MM.1S (cell line): Measurements from ENCODE around the gene ANXA7.
"Not testable (repeated sequence)": the region's sequence is repeated elsewhere in the genome, so short reads cannot be mapped to it uniquely, and the experiment has no call there.

Source experiments
- DNase-seq: peaks from one replicate; pipeline ENCODE4 v3.0.0-alpha.2; 2015
- H2AFZ ChIP-seq: fragments of 300-600 bp; sonication (generic); 2 replicates; pipeline ENCODE4 v1.6.0; 2016; ENCODE audit warnings: antibody characterized with exemption, low read length
- H3F3A ChIP-seq: fragments of 300-600 bp; sonication (generic); 2 replicates; pipeline ENCODE4 v1.6.1; 2016; ENCODE audit warnings: mild to moderate bottlenecking, antibody characterized with exemption, low read length, moderate library complexity, mixed read lengths; ENCODE audit not compliant: insufficient read depth
- H3K27ac ChIP-seq: fragments of 300-600 bp; sonication (generic); 2 replicates; pipeline ENCODE4 v1.5.1; 2016; ENCODE audit warnings: mild to moderate bottlenecking, low read length
- H3K27me3 ChIP-seq: fragments of 300-600 bp; sonication (generic); replicated peaks from 2 replicates; pipeline ENCODE4 v1.6.0; 2016; ENCODE audit warnings: low read length; ENCODE audit not compliant: insufficient read depth
- H3K36me3 ChIP-seq: fragments of 300-600 bp; sonication (generic); replicated peaks from 2 replicates; pipeline ENCODE4 v1.6.1; 2016; ENCODE audit warnings: mild to moderate bottlenecking, low read length, mixed read lengths; ENCODE audit not compliant: insufficient read depth
- H3K4me1 ChIP-seq: fragments of 300-600 bp; sonication (generic); 2 replicates; pipeline ENCODE4 v1.6.1; 2016; ENCODE audit warnings: low read length, mixed read lengths
- H3K4me2 ChIP-seq: fragments of 300-600 bp; sonication (generic); 2 replicates; pipeline ENCODE4 v1.6.0; 2016; ENCODE audit warnings: low read depth, low read length
- H3K4me3 ChIP-seq: fragments of 300-600 bp; sonication (generic); 2 replicates; pipeline ENCODE4 v1.5.1; 2016; ENCODE audit warnings: low read length, mixed read lengths
- H3K79me2 ChIP-seq: fragments of 300-600 bp; sonication (generic); 2 replicates; pipeline ENCODE4 v1.6.1; 2016; ENCODE audit warnings: mixed run types, low read length, mixed read lengths
- H3K9ac ChIP-seq: fragments of 300-600 bp; sonication (generic); 2 replicates; pipeline ENCODE4 v1.6.1; 2016; ENCODE audit warnings: low read length, mixed read lengths
- H3K9me2 ChIP-seq: fragments of 300-600 bp; sonication (generic); replicated peaks from 2 replicates; pipeline ENCODE4 v1.6.1; 2016; ENCODE audit warnings: mild to moderate bottlenecking, low read length, mixed read lengths; ENCODE audit not compliant: insufficient read depth
- H3K9me3 ChIP-seq: fragments of 300-600 bp; sonication (generic); replicated peaks from 2 replicates; pipeline ENCODE4 v1.6.1; 2016; ENCODE audit warnings: mild to moderate bottlenecking, low read length, mixed read lengths; ENCODE audit not compliant: insufficient read depth
- H4K20me1 ChIP-seq: fragments of 300-600 bp; sonication (generic); 2 replicates; pipeline ENCODE4 v1.6.1; 2016; ENCODE audit warnings: mild to moderate bottlenecking, low read length, moderate library complexity, mixed read lengths; ENCODE audit not compliant: insufficient read depth
- CTCF ChIP-seq: fragments of 300-600 bp; sonication (generic); IDR thresholded peaks from 2 replicates; pipeline ENCODE4 v1.5.1; 2016; ENCODE audit warnings: antibody characterized with exemption, low read length, mixed read lengths
- EZH2 ChIP-seq: fragments of 300-600 bp; sonication (generic); optimal IDR thresholded peaks from 2 replicates; pipeline ENCODE3; 2017; ENCODE audit warnings: low read depth, mild to moderate bottlenecking, antibody characterized with exemption, low read length, mixed read lengths
- EZH2phosphoT487 ChIP-seq: fragments of 300-600 bp; sonication (generic); IDR thresholded peaks from 2 replicates; pipeline ENCODE4 v1.6.1; 2018; ENCODE audit warnings: antibody characterized with exemption, low read length

The ANXA7 gene

GRCh38 chr10:73399063-73399462 lies 14.8 kb downstream of the ANXA7 start:
- no peak overlapping the region for H3K9ac ChIP-seq
- no peak overlapping the region for H3K4me3 ChIP-seq
- H2AFZ ChIP-seq: no peak overlapping the region
- H3K79me2 ChIP-seq: peaks cover 66% of the 10 kb centered on the region
- no peak for TF ChIP-seq EZH2phosphoT487
- no peak for TF ChIP-seq CTCF
- no peak for TF ChIP-seq EZH2
- H3K9me2 ChIP-seq: no peaks in the 10 kb centered on the region
- H3K27me3 ChIP-seq: no peaks in the 10 kb centered on the region
- H3K4me2 ChIP-seq: no peak overlapping the region
- DNase-seq: no peak
- H4K20me1 ChIP-seq: no peaks in the 10 kb centered on the region; the same call in none of the 2 replicates
- no peaks in the 10 kb centered on the region for H3F3A ChIP-seq
- H3K4me1 ChIP-seq: no peaks in the 10 kb centered on the region
- H3K9me3 ChIP-seq: no peaks in the 10 kb centered on the region
- peaks cover 4% of the 10 kb centered on the region; the same call in 1 of the 2 replicates for H3K36me3 ChIP-seq
- no peak overlapping the region for H3K27ac ChIP-seq

GRCh38 chr10:73398024-73398423 lies 15.8 kb downstream of the ANXA7 start:
- H3K79me2 ChIP-seq: peaks cover 56% of the 10 kb centered on the region
- no peaks in the 10 kb centered on the region for H3K9me3 ChIP-seq
- no peak overlapping the region for H3K9ac ChIP-seq
- H2AFZ ChIP-seq: no peak overlapping the region
- no peak overlapping the region for H3K27ac ChIP-seq
- TF ChIP-seq EZH2 (no peak), CTCF (no peak; the same call in 1 of the 2 replicates), EZH2phosphoT487 (no peak)
- H3F3A ChIP-seq: no peaks in the 10 kb centered on the region
- H3K27me3 ChIP-seq: no peaks in the 10 kb centered on the region
- H3K9me2 ChIP-seq: no peaks in the 10 kb centered on the region
- peaks cover 4% of the 10 kb centered on the region; the same call in 1 of the 2 replicates for H3K36me3 ChIP-seq
- H3K4me2 ChIP-seq: no peak overlapping the region
- DNase-seq: no peak
- H3K4me1 ChIP-seq: no peaks in the 10 kb centered on the region
- no peaks in the 10 kb centered on the region for H4K20me1 ChIP-seq
- no peak overlapping the region for H3K4me3 ChIP-seq

GRCh38 chr10:73394325-73394724 lies 19.5 kb downstream of the ANXA7 start:
- not testable (repeated sequence) for H2AFZ ChIP-seq, H3K4me3 ChIP-seq, H3F3A ChIP-seq, H3K9me3 ChIP-seq, DNase-seq, H3K36me3 ChIP-seq, H3K27ac ChIP-seq, H3K4me2 ChIP-seq, H4K20me1 ChIP-seq, H3K9me2 ChIP-seq, H3K27me3 ChIP-seq, H3K9ac ChIP-seq, H3K4me1 ChIP-seq
- H3K79me2 ChIP-seq: peaks cover 32% of the 10 kb centered on the region

- Histone ChIP-seq H2AFZ (no peak overlapping the region), H3K9me3 (no peaks in the 10 kb centered on the region), H3K4me1 (no peaks in the 10 kb centered on the region), H3K79me2 (peaks cover 11% of the 10 kb centered on the region; the same call in 1 of the 2 replicates), H3K9ac (no peak overlapping the region), H3K9me2 (no peaks in the 10 kb centered on the region), H3K27ac (no peak overlapping the region), H3K27me3 (no peaks in the 10 kb centered on the region), H3K36me3 (peaks cover 18% of the 10 kb centered on the region; the same call in 1 of the 2 replicates), H3K4me2 (no peak overlapping the region), H3K4me3 (no peak overlapping the region), H3F3A (no peaks in the 10 kb centered on the region), H4K20me1 (no peaks in the 10 kb centered on the region; the same call in 1 of the 2 replicates)
- TF ChIP-seq EZH2phosphoT487 (no peak), CTCF (no peak), EZH2 (no peak)
- no peak for DNase-seq
Measured at GRCh38 chr10:73388228-73388627, 25.6 kb downstream of the ANXA7 start.
